ENCODE measurements around the gene AAK1.
"Not testable (repeated sequence)": the region's sequence is repeated elsewhere in the genome, so short reads cannot be mapped to it uniquely, and the experiment has no call there.

The AAK1 gene

DNA sequence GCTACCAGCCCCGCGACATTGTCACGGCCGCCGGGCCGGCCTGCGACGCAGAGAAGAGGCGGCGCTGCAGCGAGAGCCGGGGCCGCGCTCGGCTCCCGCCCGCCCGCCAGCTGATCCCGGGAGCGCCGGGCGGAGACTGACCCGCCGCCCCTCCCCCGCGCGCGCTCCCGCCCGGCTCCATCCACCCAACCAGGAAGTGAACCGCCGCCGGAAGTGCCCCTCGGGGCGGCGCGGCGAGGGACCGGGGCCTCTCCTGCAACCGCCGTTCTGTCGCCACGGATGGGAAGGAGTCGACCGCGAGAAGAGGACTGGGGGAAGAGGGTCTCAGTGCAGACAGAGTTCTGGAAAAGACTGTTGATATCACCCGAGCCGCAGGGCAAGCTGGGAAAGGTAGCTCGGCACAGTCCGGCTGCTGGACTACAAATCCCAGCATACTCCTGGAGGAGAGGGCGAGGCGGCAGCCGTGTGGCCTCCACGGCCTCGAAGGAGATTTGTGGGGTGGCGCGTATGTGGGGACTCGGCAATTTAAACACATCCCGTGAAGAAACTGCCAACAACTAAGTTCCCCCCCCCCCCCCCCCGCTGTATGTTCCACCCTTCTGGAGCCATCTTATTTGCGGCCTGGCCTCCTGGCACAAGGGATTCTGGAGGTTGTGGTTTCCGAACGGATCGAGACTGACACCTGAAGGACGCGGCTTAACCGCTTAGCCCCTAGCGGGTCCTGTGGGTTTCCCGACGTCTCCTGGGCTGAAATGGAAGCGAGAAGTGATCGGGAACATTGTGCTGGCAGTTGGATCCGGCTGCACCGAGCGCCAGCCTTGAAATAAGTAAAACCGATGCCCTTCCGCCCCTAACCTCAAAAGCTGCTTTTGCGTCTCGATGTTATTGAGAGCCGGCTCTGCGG lies at the start of gene AAK1:
AAK1 (minus strand) TSS at position 138 of the 904 bp plus-strand sequence. CDS start 699 bp downstream, outside the sequence.
- DNase-seq (ENCODE audit: low spot score), result peak; percentile 93

- peak; percentile 27 for DNase-seq (ENCODE audit: low spot score)
These were observed 48.9 kb upstream of the AAK1 start for GRCh38 chr2:69692424-69692823.

DNA sequence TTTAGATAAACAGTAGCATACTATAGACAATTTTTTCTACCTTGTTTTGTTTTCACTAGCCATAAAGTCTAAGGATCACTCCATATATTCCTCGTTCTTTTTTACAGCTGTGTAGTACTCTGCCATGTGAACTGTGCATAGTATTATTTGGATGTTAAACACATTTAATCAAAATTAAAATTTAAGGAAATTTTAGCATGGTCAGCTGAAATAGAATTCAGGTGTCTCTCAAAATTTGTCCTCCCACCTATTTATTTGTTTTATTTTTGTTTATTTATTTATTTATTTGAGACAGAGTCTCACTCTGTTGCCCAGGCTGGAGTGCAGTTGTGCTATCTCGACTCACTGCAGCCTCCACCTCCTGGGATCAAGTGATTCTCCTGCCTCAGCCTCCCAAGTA lies 46.4 kb upstream of the AAK1 start:
- no peak for DNase-seq (ENCODE audit: low spot score)

DNA sequence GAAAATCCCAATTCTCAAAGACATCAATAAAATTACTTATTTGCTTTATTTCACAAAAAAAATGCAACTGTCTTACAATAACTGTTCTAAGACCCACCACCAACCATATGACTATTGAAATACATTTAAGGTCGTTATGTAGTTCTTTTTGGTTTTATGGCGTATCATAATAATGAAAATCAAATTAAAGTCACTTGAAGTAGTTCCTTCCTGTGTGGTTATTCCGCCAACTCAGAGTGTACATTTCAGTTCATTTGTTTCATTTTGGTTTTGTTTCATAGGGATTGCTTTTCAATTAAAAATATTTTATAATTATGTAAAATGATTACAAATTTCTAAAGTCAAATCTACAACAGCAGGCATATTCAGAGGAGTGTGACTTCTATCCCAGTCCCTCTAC lies 45.9 kb upstream of the AAK1 start:
- no peak for DNase-seq (ENCODE audit: low spot score)

- no peak for DNase-seq (ENCODE audit: low spot score)
These were observed 44.6 kb upstream of the AAK1 start for GRCh38 chr2:69687971-69688611.

DNA sequence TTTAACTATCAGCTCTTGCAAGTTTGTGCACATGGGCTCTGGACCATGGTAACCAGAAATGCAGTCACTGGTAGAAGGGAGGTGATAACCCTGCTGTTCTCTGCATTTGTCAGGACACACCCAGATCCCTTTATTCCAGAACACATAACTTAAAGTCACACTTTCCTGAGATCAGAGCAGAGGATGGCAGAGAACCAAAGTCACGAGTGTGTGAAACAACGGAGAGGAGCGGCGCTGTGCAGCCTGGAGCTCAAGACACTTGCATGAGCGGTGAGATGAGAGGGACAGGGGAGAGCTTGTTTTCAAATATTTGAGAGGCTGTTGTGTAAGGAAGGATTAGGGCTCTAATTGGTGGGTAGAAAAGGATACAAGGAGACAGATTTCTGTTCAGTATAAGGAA lies 43.3 kb upstream of the AAK1 start:
- DNase-seq (ENCODE audit: low spot score), result no peak

DNA sequence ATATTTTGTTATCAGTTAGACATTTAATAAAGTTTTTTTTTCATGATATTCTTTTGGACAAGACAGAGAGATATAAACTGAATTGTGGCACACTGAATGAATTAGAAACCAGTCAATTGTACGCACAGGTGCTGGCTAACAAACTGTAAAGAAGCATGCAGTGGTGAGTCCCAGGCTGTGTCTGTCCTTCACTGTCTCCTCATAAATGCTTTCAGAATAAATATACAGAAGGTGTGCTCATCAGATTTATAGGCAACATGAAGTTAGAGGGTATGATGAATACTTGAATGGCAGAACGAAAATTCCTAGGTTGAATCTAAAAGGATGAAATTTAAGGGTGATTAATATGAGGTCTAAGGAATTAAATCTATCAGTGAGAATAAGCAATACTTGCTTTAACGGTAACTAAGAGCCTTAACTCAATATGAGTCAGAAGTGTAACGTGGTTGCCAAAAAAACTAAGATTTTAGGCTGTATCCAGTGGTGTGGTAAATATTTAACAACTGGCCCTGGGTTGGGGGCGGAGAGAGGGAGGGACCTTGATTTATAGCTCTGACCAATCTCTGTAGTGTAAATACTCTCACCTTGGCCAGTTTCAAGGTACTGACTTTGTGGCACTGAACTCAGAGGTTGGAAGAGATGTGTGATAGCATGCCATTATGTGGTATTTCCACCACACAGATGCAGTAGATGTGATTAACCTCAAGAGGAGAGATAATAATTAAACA lies 41.9 kb upstream of the AAK1 start:
- DNase-seq (ENCODE audit: low spot score), result no peak

GRCh38 chr2:69683170-69683971 lies 39.8 kb upstream of the AAK1 start:
- DNase-seq (ENCODE audit: low spot score), result peak; percentile 36

GRCh38 chr2:69682525-69682924 lies 39.0 kb upstream of the AAK1 start:
- no peak for DNase-seq (ENCODE audit: low spot score)

DNA sequence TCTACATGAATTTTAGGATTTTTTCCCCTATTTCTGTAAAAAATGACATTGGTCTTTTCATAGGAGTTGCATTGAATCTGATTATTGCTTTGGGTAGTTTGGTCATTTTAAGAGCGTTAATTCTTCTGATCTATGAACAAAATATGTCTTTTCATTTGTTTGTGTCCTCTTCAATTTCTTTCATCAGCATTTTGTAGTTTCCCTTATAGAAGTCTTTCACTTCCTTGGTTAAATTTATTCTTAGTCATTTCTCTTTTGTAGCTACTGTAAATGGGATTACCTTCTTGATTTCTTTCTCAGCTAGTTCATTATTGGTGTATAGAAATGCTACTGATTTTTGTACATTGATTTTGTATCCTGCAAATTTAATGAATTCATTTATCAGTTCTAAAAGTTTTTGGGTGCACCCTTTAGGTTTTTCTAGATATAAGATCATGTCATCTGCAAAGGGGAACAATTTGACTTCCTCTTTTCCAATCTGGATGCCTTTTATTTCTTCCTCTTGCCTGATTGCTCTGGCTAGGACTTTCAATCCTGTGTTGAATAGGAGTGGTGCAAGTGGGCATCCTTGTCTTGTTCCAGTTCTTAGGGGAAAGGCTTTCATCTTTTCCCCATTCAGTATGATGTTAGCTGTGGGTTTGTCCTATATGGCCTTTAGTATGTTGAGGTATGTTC lies 36.6 kb upstream of the AAK1 start:
- no peak for DNase-seq (ENCODE audit: low spot score)

- DNase-seq (ENCODE audit: low spot score), result no peak
These were observed 34.4 kb upstream of the AAK1 start for GRCh38 chr2:69677914-69678313.

GRCh38 chr2:69676146-69676545 lies 32.6 kb upstream of the AAK1 start:
- no peak for DNase-seq (ENCODE audit: low spot score)

DNA sequence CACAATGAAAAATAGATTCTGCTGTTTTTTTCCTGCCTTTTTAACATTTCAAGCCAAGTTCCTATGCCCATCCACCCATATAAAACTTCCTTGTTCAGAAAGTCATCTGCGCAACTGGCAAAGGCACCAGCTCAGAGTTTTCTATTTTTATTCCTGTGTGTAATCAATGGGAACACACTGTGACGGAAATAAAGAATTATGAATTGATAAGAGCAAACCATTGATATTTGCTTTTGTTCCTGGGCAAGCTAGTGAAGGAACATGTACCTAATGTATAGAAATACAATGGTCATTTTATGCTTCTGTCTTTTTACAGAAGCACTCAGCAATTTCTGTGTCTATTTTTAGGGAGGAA lies 30.8 kb upstream of the AAK1 start:
- DNase-seq (ENCODE audit: low spot score), result no peak

GRCh38 chr2:69673098-69673497 lies 29.6 kb upstream of the AAK1 start:
- DNase-seq (ENCODE audit: low spot score), result not testable (repeated sequence)

- no peak for DNase-seq (ENCODE audit: low spot score)
These were observed 26.1 kb upstream of the AAK1 start for GRCh38 chr2:69669666-69670065.

- no peak for DNase-seq (ENCODE audit: low spot score)
These were observed 25.1 kb upstream of the AAK1 start for GRCh38 chr2:69668598-69668997.

GRCh38 chr2:69667805-69668382 lies 24.4 kb upstream of the AAK1 start:
- no peak for DNase-seq (ENCODE audit: low spot score)

GRCh38 chr2:69665152-69665551 lies 21.6 kb upstream of the AAK1 start:
- DNase-seq (ENCODE audit: low spot score), result no peak

- no peak for DNase-seq (ENCODE audit: low spot score)
These were observed 20.3 kb upstream of the AAK1 start for GRCh38 chr2:69663860-69664259.

- not testable (repeated sequence) for DNase-seq (ENCODE audit: low spot score)
These were observed 19.0 kb upstream of the AAK1 start for GRCh38 chr2:69662547-69662946.

DNA sequence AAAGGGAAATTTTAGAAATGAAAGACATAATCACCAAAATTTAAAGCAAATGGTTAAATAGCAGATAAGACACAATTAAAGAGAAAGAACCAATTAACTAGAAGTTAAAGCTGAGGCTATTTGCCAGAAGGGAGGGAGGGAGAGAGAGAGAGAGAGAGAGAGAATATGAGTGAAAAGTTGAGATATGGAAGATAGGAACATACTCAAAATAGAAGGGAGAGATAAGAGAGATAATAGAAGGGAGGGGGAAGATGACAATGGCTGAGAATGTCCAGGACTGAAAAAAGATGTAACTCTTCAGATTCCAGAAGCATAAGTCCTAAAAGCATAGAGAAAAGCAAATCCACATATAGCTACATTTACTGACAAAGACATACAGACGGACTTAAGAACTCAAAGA lies 17.1 kb upstream of the AAK1 start:
- DNase-seq (ENCODE audit: low spot score), result no peak

Data from AG08396 (cell line).